H1 (cell line): ENCODE measurements around the gene COL6A2. TPM values are rescaled to one million over a fixed set of nuclear protein-coding genes. Genes with fewer than 3 reads are reported as not detected.

ENCODE experiments used
- CTCF ChIA-PET: fragments of 300-600 bp; sonication (Branson Sonifier 250); formaldehyde crosslinking; loops from one replicate; lab custom pipeline; 2021; ENCODE audit not compliant: partially characterized antibody; lab: Charles Lee
- POLR2A ChIA-PET: fragments of 300-600 bp; sonication (Branson Sonifier 250); formaldehyde crosslinking; loops from one replicate; lab custom pipeline; 2021; ENCODE audit warnings: inconsistent platforms; ENCODE audit not compliant: partially characterized antibody; lab: Charles Lee
- DNase-seq, 2 experiments: peaks; one replicate each; pipeline versions ENCODE4 v3.0.0 to v3.0.0-alpha.2; 2010 to 2022; ENCODE audit warnings: low spot score in 2 of 2, low read depth in 1 of 2, mixed read lengths in 1 of 2
- FAIRE-seq: peaks from 2 replicates; lab custom pipeline; 2011; peaks lifted over from hg19 to GRCh38; lab: Jason Lieb, UNC
- H2AFZ ChIP-seq: 2 replicates; pipeline ENCODE4 v1.8.1; 2012; ENCODE audit warnings: low read length, inconsistent platforms
- H2AK5ac ChIP-seq: 2 replicates; pipeline ENCODE4 v1.6.1; 2013; ENCODE audit warnings: low read depth, low read length
- H2BK120ac ChIP-seq: replicated peaks from 2 replicates; pipeline ENCODE3; 2013; ENCODE audit warnings: low read depth, low read length, inconsistent platforms
- H2BK12ac ChIP-seq: 2 replicates; pipeline ENCODE4 v1.6.1; 2013; ENCODE audit warnings: low read depth, low read length
- H2BK15ac ChIP-seq: 2 replicates; pipeline ENCODE4 v1.6.1; 2013; ENCODE audit warnings: low read length
- H2BK20ac ChIP-seq: 2 replicates; pipeline ENCODE4 v1.6.1; 2013; ENCODE audit warnings: low read length
- H2BK5ac ChIP-seq: 2 replicates; pipeline ENCODE4 v1.6.1; 2013; ENCODE audit warnings: low read depth, low read length
- H3K14ac ChIP-seq: 2 replicates; pipeline ENCODE4 v1.6.1; 2013; ENCODE audit warnings: inconsistent platforms; ENCODE audit not compliant: insufficient read length
- H3K18ac ChIP-seq: 2 replicates; pipeline ENCODE4 v1.6.1; 2013; ENCODE audit warnings: low read length; ENCODE audit errors: extremely low read depth
- H3K23ac ChIP-seq: 2 replicates; pipeline ENCODE4 v1.6.1; 2013; ENCODE audit warnings: inconsistent platforms; ENCODE audit not compliant: insufficient read length
- H3K23me2 ChIP-seq: 2 replicates; pipeline ENCODE4 v1.6.1; 2013; ENCODE audit warnings: low read depth, low read length
- H3K27ac ChIP-seq: 2 replicates; pipeline ENCODE4 v1.6.1; 2011; ENCODE audit warnings: low read depth, low read length, inconsistent platforms
- H3K27me3 ChIP-seq, 4 experiments: replicated peaks in 1 of 4; 1 replicate in 1 of 4; 2 replicates in 3 of 4; pipeline versions ENCODE4 v1.6.1 to v1.8.1; 2011 to 2013; ENCODE audit warnings: low read length in 3 of 4, mild to moderate bottlenecking in 3 of 4, inconsistent platforms in 2 of 4, mixed read lengths in 2 of 4, moderate library complexity in 1 of 4; ENCODE audit not compliant: control insufficient read depth in 3 of 4, insufficient read depth in 3 of 4; ENCODE audit errors: extremely low read depth in 1 of 4
- H3K36me3 ChIP-seq, 4 experiments: 2 replicates each; pipeline versions ENCODE4 v1.6.1 to v1.8.1; 2011 to 2013; ENCODE audit warnings: mild to moderate bottlenecking in 4 of 4, low read length in 3 of 4, moderate library complexity in 2 of 4, control low read depth in 1 of 4, inconsistent platforms in 1 of 4; ENCODE audit not compliant: insufficient read depth in 4 of 4, control insufficient read depth in 2 of 4
- H3K4ac ChIP-seq: replicated peaks from 2 replicates; pipeline ENCODE3; 2013; ENCODE audit warnings: low read length, low read depth, mixed read lengths, inconsistent platforms; ENCODE audit not compliant: insufficient read length
- H3K4me1 ChIP-seq, 4 experiments: replicated peaks in 1 of 4; 1 replicate in 1 of 4; 2 replicates in 3 of 4; pipeline versions ENCODE4 v1.6.1 to v1.8.1; 2011 to 2013; ENCODE audit warnings: low read length in 3 of 4, inconsistent platforms in 2 of 4, mixed read lengths in 1 of 4; ENCODE audit not compliant: insufficient read depth in 4 of 4, control insufficient read depth in 3 of 4
- H3K4me2 ChIP-seq, 2 experiments: 2 replicates each; pipeline versions ENCODE4 v1.6.1 to v1.8.1; 2011 to 2013; ENCODE audit warnings: low read depth in 2 of 2, low read length in 2 of 2, control low read depth in 1 of 2, inconsistent platforms in 1 of 2, mild to moderate bottlenecking in 1 of 2; ENCODE audit not compliant: insufficient read depth in 1 of 2
- H3K4me3 ChIP-seq, 4 experiments: fragments of 200-600, 300-600 bp in 1 of 4; sonication (generic), shearing (Covaris generic), sonication (Bioruptor Twin) in 1 of 4; 2 replicates each; pipeline versions ENCODE4 v1.5.1 to v1.8.1; 2011 to 2016; ENCODE audit warnings: low read length in 4 of 4, low read depth in 3 of 4, control low read depth in 2 of 4, inconsistent platforms in 2 of 4, mild to moderate bottlenecking in 2 of 4, mixed read lengths in 1 of 4, moderate library complexity in 1 of 4; ENCODE audit not compliant: insufficient read depth in 2 of 4; ENCODE audit errors: extremely low read depth in 1 of 4
- H3K56ac ChIP-seq: replicated peaks from 2 replicates; pipeline ENCODE3; 2013; ENCODE audit warnings: low read depth, mild to moderate bottlenecking, mixed read lengths, low read length, inconsistent platforms; ENCODE audit not compliant: insufficient read length
- H3K79me1 ChIP-seq: 2 replicates; pipeline ENCODE4 v1.6.1; 2013; ENCODE audit warnings: low read depth, low read length, control low read depth
- H3K79me2 ChIP-seq, 2 experiments: 2 replicates each; pipeline versions ENCODE4 v1.6.1 to v1.8.1; 2012 to 2013; ENCODE audit warnings: low read length in 2 of 2, mild to moderate bottlenecking in 2 of 2, inconsistent platforms in 1 of 2; ENCODE audit not compliant: insufficient read depth in 2 of 2, control insufficient read depth in 1 of 2
- H3K9ac ChIP-seq, 4 experiments: replicated peaks in 1 of 4; 1 replicate in 1 of 4; 2 replicates in 3 of 4; pipeline versions ENCODE4 v1.6.1 to v1.8.1; 2011 to 2013; ENCODE audit warnings: low read depth in 3 of 4, low read length in 3 of 4, control low read depth in 2 of 4, mild to moderate bottlenecking in 2 of 4, moderate library complexity in 2 of 4, inconsistent platforms in 1 of 4; ENCODE audit errors: extremely low read depth in 1 of 4
- H3K9me3 ChIP-seq, 2 experiments: 2 replicates each; pipeline versions ENCODE4 v1.6.1 to v1.8.1; 2012 to 2013; ENCODE audit warnings: mild to moderate bottlenecking in 2 of 2, moderate library complexity in 2 of 2, control low read depth in 1 of 2, inconsistent platforms in 1 of 2, low read depth in 1 of 2, low read length in 1 of 2, mixed read lengths in 1 of 2; ENCODE audit not compliant: insufficient read depth in 2 of 2
- H4K20me1 ChIP-seq, 2 experiments: replicated peaks in 1 of 2; 2 replicates each; pipeline versions ENCODE3 to v1.8.1; 2011 to 2013; ENCODE audit warnings: inconsistent platforms in 2 of 2, low read length in 2 of 2, mild to moderate bottlenecking in 1 of 2; ENCODE audit not compliant: insufficient read depth in 2 of 2, control insufficient read depth in 1 of 2
- H4K5ac ChIP-seq: 2 replicates; pipeline ENCODE4 v1.6.1; 2013; ENCODE audit warnings: low read length, low read depth, mixed read lengths, inconsistent platforms; ENCODE audit not compliant: insufficient read length
- H4K8ac ChIP-seq: 2 replicates; pipeline ENCODE4 v1.8.0; 2013; ENCODE audit warnings: mild to moderate bottlenecking, moderate library complexity, low read length, inconsistent platforms; ENCODE audit not compliant: insufficient read depth; ENCODE audit errors: extremely low read depth
- H4K91ac ChIP-seq: replicated peaks from 2 replicates; pipeline ENCODE3; 2013; ENCODE audit warnings: low read length, mixed read lengths, inconsistent platforms; ENCODE audit not compliant: insufficient read length
- BCL11A ChIP-seq, 2 experiments: IDR thresholded peaks; one replicate each; pipeline ENCODE4 v1.6.1; 2011; ENCODE audit warnings: low read depth in 2 of 2, low read length in 2 of 2, mild to moderate bottlenecking in 2 of 2
- BRCA1 ChIP-seq: IDR thresholded peaks from 2 replicates; pipeline ENCODE4 v1.6.1; 2012; ENCODE audit warnings: low read depth, low read length, improper control_type of control experiment
- CBX5 ChIP-seq: fragments of 300-800, 300-1000 bp; sonication (generic); IDR thresholded peaks from 2 replicates; pipeline ENCODE4 v1.7.1; 2016; ENCODE audit warnings: antibody characterized with exemption, low read length, low read depth
- CBX8 ChIP-seq: fragments of 300-800, 300-1000 bp; sonication (generic); IDR thresholded peaks from 2 replicates; pipeline ENCODE4 v1.7.1; 2016; ENCODE audit warnings: low read depth, low read length, borderline replicate concordance
- CHD2 ChIP-seq: IDR thresholded peaks from 2 replicates; pipeline ENCODE4 v1.6.1; 2012; ENCODE audit warnings: low read length, improper control_type of control experiment
- EGR1 ChIP-seq: IDR thresholded peaks from 2 replicates; pipeline ENCODE4 v1.6.1; 2011; ENCODE audit warnings: low read depth, low read length, borderline replicate concordance
- EP300 ChIP-seq, 2 experiments: IDR thresholded peaks; 1 replicate in 1 of 2; 2 replicates in 1 of 2; pipeline ENCODE4 v1.6.1; 2011 to 2012; ENCODE audit warnings: low read depth in 2 of 2, low read length in 2 of 2, mild to moderate bottlenecking in 2 of 2, borderline replicate concordance in 1 of 2, inconsistent platforms in 1 of 2, moderate library complexity in 1 of 2
- KDM5A ChIP-seq: fragments of 200-600 bp; IDR thresholded peaks from 2 replicates; pipeline ENCODE4 v1.7.1; 2012; ENCODE audit warnings: mild to moderate bottlenecking, low read length, inconsistent platforms, mixed read lengths
- MAX ChIP-seq: IDR thresholded peaks from 2 replicates; pipeline ENCODE4 v1.6.1; 2012; ENCODE audit warnings: inconsistent platforms
- RAD21 ChIP-seq, 2 experiments: IDR thresholded peaks in 1 of 2; conservative IDR thresholded peaks in 1 of 2; 2 replicates each; pipeline ENCODE4 v1.6.1; 2011; ENCODE audit warnings: low read depth in 2 of 2, low read length in 2 of 2, improper control_type of control experiment in 1 of 2, inconsistent platforms in 1 of 2, mild to moderate bottlenecking in 1 of 2, moderate library complexity in 1 of 2
- SP1 ChIP-seq: IDR thresholded peaks from 2 replicates; pipeline ENCODE4 v1.6.1; 2011; ENCODE audit warnings: low read depth, low read length
- SP4 ChIP-seq: IDR thresholded peaks from 2 replicates; pipeline ENCODE4 v1.6.1; 2012; ENCODE audit warnings: low read length, inconsistent platforms
- TCF12 ChIP-seq: IDR thresholded peaks from 2 replicates; pipeline ENCODE4 v1.6.1; 2011; ENCODE audit warnings: low read depth, mild to moderate bottlenecking, low read length
- WGBS, 2 experiments: shearing (Covaris generic) in 1 of 2; methylation state at CpG; one replicate each; pipeline versions ENCODE4 v1.1.6 to v1.1.7; 2013 to 2015; ENCODE audit warnings: low lambda C conversion rate in 2 of 2, mixed read lengths in 2 of 2, inconsistent platforms in 1 of 2, low coverage in 1 of 2, missing lambda C conversion rate in 1 of 2; ENCODE audit not compliant: insufficient replicate concordance in 2 of 2, insufficient coverage in 1 of 2, insufficient read length in 1 of 2; ENCODE audit errors: extremely low coverage in 1 of 2, missing lambda C conversion rate in 1 of 2; 5-methylcytosine and 5-hydroxymethylcytosine counted together
- polyA plus RNA-seq, 7 experiments: library from polyadenylated mRNA; depleted of rRNA in 3 of 7; stranded (reverse) in 5 of 7; unstranded in 2 of 7; fragments of >200 nt in 5 of 7; fragments of 200-250 nt in 2 of 7; gene quantifications; 1 replicate in 5 of 7; 2 replicates in 1 of 7; 4 replicates in 1 of 7; pipeline versions ENCODE4 v1.2.1 to v1.2.3, GENCODE V29; 2011 to 2013; ENCODE audit warnings: missing spikeins in 2 of 7, mixed read lengths in 2 of 7
- total RNA-seq: library from RNA; stranded (reverse); fragmentation: NEBNext Ultra II Directional; extraction: Animal tissue kit (Norgen Biotek cat#: 25700); gene quantifications from 2 replicates; pipeline ENCODE4 v1.2.1, GENCODE V29; 2021

The COL6A2 gene
- total and polyA plus RNA-seq, 2 of the 8 experiments (the other 6 are each of a cell fraction or from before 2014, with no cell fraction given): 60.1 to 62.7 TPM

GRCh38 chr21:46078978-46079351, 18.9 kb upstream of the COL6A2 start:
- WGBS, 2 experiments: 89% methylated on average over 6 of the region's 6 CpGs; no CpG with 5 or more reads in 1 of the 2 experiments
- H4K8ac ChIP-seq: no peak overlapping the region
- no peak overlapping the region for H3K14ac ChIP-seq
- H4K20me1 ChIP-seq: peaks cover 0 to 3% of the 10 kb centered on the region in 2 experiments
- H3K9me3 ChIP-seq: no peaks in the 10 kb centered on the region
- no peak overlapping the region for H3K27ac ChIP-seq
- CTCF ChIA-PET: interaction anchor here (0.8 to 1.4 kb wide), 3 partner anchors 64 to 156 kb away, joined by 3 read pairs; no protein-coding TSS in a partner anchor
- no peaks in the 10 kb centered on the region for H3K27me3 ChIP-seq
- H3K9ac ChIP-seq: no peak overlapping the region
- H3K23ac ChIP-seq: no peak overlapping the region
- H3K36me3 ChIP-seq: no peaks in the 10 kb centered on the region
- no peak overlapping the region for H2BK20ac ChIP-seq
- no peak overlapping the region for H3K18ac ChIP-seq
- H3K4me3 ChIP-seq: no peak overlapping the region
- POLR2A ChIA-PET: no interaction called here
- no peak overlapping the region for H4K5ac ChIP-seq
- no peak overlapping the region for H4K91ac ChIP-seq
- H3K79me2 ChIP-seq: no peaks in the 10 kb centered on the region
- H3K23me2 ChIP-seq: 0 out of 2 replicates have a peak, but pooled peaks cover 2% of the 10 kb centered on the region
- H3K79me1 ChIP-seq: no peaks in the 10 kb centered on the region
- H2BK12ac ChIP-seq: no peak overlapping the region
- H3K56ac ChIP-seq: no peak overlapping the region
- no peak overlapping the region for H2BK15ac ChIP-seq
- H2AFZ ChIP-seq: no peak overlapping the region
- peaks cover 0 to 4% (median under 1%) of the 10 kb centered on the region in 4 experiments; a peak in 3 of 7 replicates for H3K4me1 ChIP-seq
- no peak for DNase-seq
- H2BK5ac ChIP-seq: no peak overlapping the region
- FAIRE-seq: no peak
- H2BK120ac ChIP-seq: no peak overlapping the region
- H3K4ac ChIP-seq: no peak overlapping the region
- no peak overlapping the region for H2AK5ac ChIP-seq
- no peak overlapping the region for H3K4me2 ChIP-seq
- TF ChIP-seq MAX (no peak), BRCA1 (no peak), CBX8 (no peak), CHD2 (no peak), SP1 (no peak), TCF12 (no peak), CBX5 (no peak), BCL11A (IDR thresholded peaks at IDR 0.05; ENCODE audit: low read depth in 2 of 2, low read length in 2 of 2) (no peak), EGR1 (no peak), EP300 (IDR thresholded peaks at IDR 0.05; ENCODE audit: borderline replicate concordance in 1 of 2, low read depth in 2 of 2, low read length in 2 of 2) (no peak), KDM5A (no peak), RAD21 (IDR thresholded peaks at IDR 0.05 in 1 of 2, conservative IDR thresholded peaks at IDR 0.05 in 1 of 2; ENCODE audit: low read depth in 2 of 2, low read length in 2 of 2) (no peak), SP4 (no peak)
- TF ChIP-seq, all 59 proteins: peak for 0
